ENCODE results near the gene MFSD6L.

MFSD6L gene

GRCh38 chr17:8753976-8754440 is 45.2 kb downstream of the MFSD6L start:
- POLR2A ChIA-PET = no interaction called here
- DNase-seq (ENCODE audit: low read depth, low spot score) = no peak
- peak; percentile 24 for TF ChIP-seq CTCF (IDR thresholded peaks at IDR 0.05; ENCODE audit: insufficient read depth, low read length, missing control alignments)
- H3K4me3 ChIP-seq (ENCODE audit: low read depth, low read length) = no peak overlapping the region
- CTCF ChIA-PET = interaction anchor here (0.6 to 6.0 kb wide), 6 partner anchors 10 to 148 kb away, joined by 3 to 29 read pairs (median 5); no protein-coding TSS in a partner anchor

GRCh38 chr17:8753136-8753975 is 45.8 kb downstream of the MFSD6L start:
- ChIA-PET POLR2A (no interaction called here), CTCF (interaction anchor here (1.0 to 6.0 kb wide), 7 partner anchors 11 to 370 kb away, joined by 3 to 29 read pairs (median 7); no protein-coding TSS in a partner anchor)
- DNase-seq (ENCODE audit: low read depth, low spot score) = no peak
- no peak for TF ChIP-seq CTCF (IDR thresholded peaks at IDR 0.05; ENCODE audit: insufficient read depth, low read length, missing control alignments)
- no peak overlapping the region for H3K4me3 ChIP-seq (ENCODE audit: low read depth, low read length)

GRCh38 chr17:8749616-8750015 is 49.5 kb downstream of the MFSD6L start:
- ChIA-PET CTCF (interaction anchor here (1.0 to 4.7 kb wide), 5 partner anchors 36 to 366 kb away, joined by 3 to 50 read pairs (median 8); no protein-coding TSS in a partner anchor), POLR2A (no interaction called here)
- DNase-seq (ENCODE audit: low read depth, low spot score) = no peak
- TF ChIP-seq CTCF (IDR thresholded peaks at IDR 0.05; ENCODE audit: insufficient read depth, low read length, missing control alignments) = no peak
- no peak overlapping the region for H3K4me3 ChIP-seq (ENCODE audit: low read depth, low read length)

GRCh38 chr17:8747742-8748141 is 51.4 kb downstream of the MFSD6L start:
- H3K4me3 ChIP-seq (ENCODE audit: low read depth, low read length) = no peak overlapping the region
- CTCF ChIA-PET = interaction anchor here (1.0 to 4.7 kb wide), 6 partner anchors 11 to 336 kb away, joined by 3 to 50 read pairs (median 14); no protein-coding TSS in a partner anchor
- DNase-seq (ENCODE audit: low read depth, low spot score) = no peak
- TF ChIP-seq CTCF (IDR thresholded peaks at IDR 0.05; ENCODE audit: insufficient read depth, low read length, missing control alignments) = no peak
- POLR2A ChIA-PET = no interaction called here

Data from AG04449 (cell line).